SJCRH30 (cell line): ENCODE data around the gene RPS15. TPM values are rescaled to one million over a fixed set of nuclear protein-coding genes. Genes with fewer than 3 reads are reported as not detected.

ENCODE experiments used
- DNase-seq, 2 experiments: peaks; one replicate each; pipeline ENCODE4 v3.0.0-alpha.2; 2015 to 2020
- H3K27ac ChIP-seq: fragments of 250-450 bp; sonication (Bioruptor Pico); 2 replicates; pipeline ENCODE4 v1.5.1; 2020; ENCODE audit warnings: mild to moderate bottlenecking, moderate library complexity
- H3K27me3 ChIP-seq: fragments of 250-450 bp; sonication (Bioruptor Pico); 2 replicates; pipeline ENCODE4 v1.5.1; 2020; ENCODE audit warnings: mild to moderate bottlenecking, moderate library complexity
- H3K36me3 ChIP-seq: fragments of 250-450 bp; sonication (Bioruptor Pico); 2 replicates; pipeline ENCODE4 v1.5.1; 2020; ENCODE audit warnings: mild to moderate bottlenecking, moderate library complexity
- H3K4me1 ChIP-seq: fragments of 250-450 bp; sonication (Bioruptor Pico); 2 replicates; pipeline ENCODE4 v1.5.1; 2020; ENCODE audit warnings: mild to moderate bottlenecking, moderate library complexity
- H3K4me3 ChIP-seq: fragments of 250-450 bp; sonication (Bioruptor Pico); 2 replicates; pipeline ENCODE4 v1.5.1; 2020; ENCODE audit warnings: mild to moderate bottlenecking, moderate library complexity
- H3K9me3 ChIP-seq: fragments of 250-450 bp; sonication (Bioruptor Pico); replicated peaks from 2 replicates; pipeline ENCODE4 v1.5.1; 2020; ENCODE audit warnings: mild to moderate bottlenecking, moderate library complexity
- total RNA-seq: library from RNA; depleted of rRNA; stranded (reverse); fragments of >200 nt; shearing (Covaris generic); gene quantifications from 2 replicates; pipeline ENCODE4 v1.2.3, GENCODE V29; 2014

RPS15 gene
- total RNA-seq, 1 experiment from 2014 or later = 1,359 TPM

- Histone ChIP-seq H3K36me3 (peaks cover 4% of the 10 kb centered on the region; the same call in 1 of the 2 replicates), H3K4me1 (no peaks in the 10 kb centered on the region), H3K9me3 (no peaks in the 10 kb centered on the region), H3K27ac (peak within 1 kb of the TSS; percentile 41; the same call in 1 of the 2 replicates), H3K27me3 (no peaks in the 10 kb centered on the region), H3K4me3 (peak within 1 kb of the TSS; percentile 73)
- DNase-seq = peak; percentile 94 to 95
Measured at GRCh38 chr19:1478934-1479707, 40.9 kb downstream of the RPS15 start, which contains the start of gene C19orf25. Gene C19orf25, minus strand, starts transcription at chr19:1479215. Its CDS starts 312 bp downstream, at chr19:1478903.

- Histone ChIP-seq H3K4me3 (no peak overlapping the region), H3K4me1 (no peaks in the 10 kb centered on the region), H3K9me3 (no peaks in the 10 kb centered on the region), H3K36me3 (peaks cover 4% of the 10 kb centered on the region; the same call in 1 of the 2 replicates), H3K27me3 (no peaks in the 10 kb centered on the region), H3K27ac (no peak overlapping the region)
- DNase-seq = no peak
Measured at GRCh38 chr19:1481224-1481892, 43.2 kb downstream of the RPS15 start.

GRCh38 chr19:1481893-1482360, 43.7 kb downstream of the RPS15 start:
- no peak for DNase-seq
- no peak overlapping the region for H3K4me3 ChIP-seq
- H3K4me1 ChIP-seq = no peaks in the 10 kb centered on the region

GRCh38 chr19:1482361-1483130, 44.4 kb downstream of the RPS15 start:
- Histone ChIP-seq H3K36me3 (peaks cover 1% of the 10 kb centered on the region; the same call in 1 of the 2 replicates), H3K4me3 (no peak overlapping the region), H3K27me3 (no peaks in the 10 kb centered on the region), H3K4me1 (no peaks in the 10 kb centered on the region), H3K27ac (no peak overlapping the region), H3K9me3 (no peaks in the 10 kb centered on the region)
- DNase-seq = no peak

More at GRCh38 chr19:1481893-1482360, 43.7 kb downstream of the RPS15 start:
- Histone ChIP-seq H3K27me3 (no peaks in the 10 kb centered on the region), H3K27ac (no peak overlapping the region), H3K36me3 (peaks cover 4% of the 10 kb centered on the region; the same call in 1 of the 2 replicates), H3K9me3 (no peaks in the 10 kb centered on the region)

GRCh38 chr19:1483131-1483978, 45.2 kb downstream of the RPS15 start:
- no peak for DNase-seq
- no peaks in the 10 kb centered on the region for H3K36me3 ChIP-seq

GRCh38 chr19:1483979-1484428, 45.8 kb downstream of the RPS15 start:
- H3K4me1 ChIP-seq = no peaks in the 10 kb centered on the region
- no peak for DNase-seq
- H3K4me3 ChIP-seq = no peak overlapping the region
- H3K27ac ChIP-seq = no peak overlapping the region
- no peaks in the 10 kb centered on the region for H3K36me3 ChIP-seq
- no peaks in the 10 kb centered on the region for H3K9me3 ChIP-seq
- no peaks in the 10 kb centered on the region for H3K27me3 ChIP-seq

More at GRCh38 chr19:1483131-1483978, 45.2 kb downstream of the RPS15 start:
- Histone ChIP-seq H3K9me3 (no peaks in the 10 kb centered on the region), H3K27ac (no peak overlapping the region), H3K4me3 (no peak overlapping the region), H3K4me1 (no peaks in the 10 kb centered on the region), H3K27me3 (no peaks in the 10 kb centered on the region)

GRCh38 chr19:1486720-1487575, 48.8 kb downstream of the RPS15 start:
- no peak for DNase-seq
- Histone ChIP-seq H3K36me3 (no peaks in the 10 kb centered on the region), H3K9me3 (no peaks in the 10 kb centered on the region), H3K4me1 (peaks cover 6% of the 10 kb centered on the region), H3K27ac (no peak overlapping the region), H3K4me3 (no peak overlapping the region), H3K27me3 (no peaks in the 10 kb centered on the region)

- Histone ChIP-seq H3K9me3 (no peaks in the 10 kb centered on the region), H3K27me3 (no peaks in the 10 kb centered on the region), H3K4me1 (peaks cover 6% of the 10 kb centered on the region), H3K4me3 (no peak overlapping the region), H3K36me3 (no peaks in the 10 kb centered on the region), H3K27ac (no peak overlapping the region)
- DNase-seq = no peak
Measured at GRCh38 chr19:1487576-1488281, 49.5 kb downstream of the RPS15 start.

GRCh38 chr19:1488282-1488601, 50.0 kb downstream of the RPS15 start:
- H3K4me3 ChIP-seq = no peak overlapping the region
- H3K4me1 ChIP-seq = peaks cover 6% of the 10 kb centered on the region
- no peaks in the 10 kb centered on the region for H3K36me3 ChIP-seq
- no peaks in the 10 kb centered on the region for H3K9me3 ChIP-seq
- DNase-seq = no peak
- no peaks in the 10 kb centered on the region for H3K27me3 ChIP-seq
- no peak overlapping the region for H3K27ac ChIP-seq

GRCh38 chr19:1489463-1490310, 51.5 kb downstream of the RPS15 start:
- Histone ChIP-seq H3K9me3 (no peaks in the 10 kb centered on the region), H3K36me3 (no peaks in the 10 kb centered on the region), H3K4me3 (peak overlapping the region; percentile 60), H3K4me1 (peaks cover 6% of the 10 kb centered on the region), H3K27ac (peak overlapping the region; percentile 17; the same call in 1 of the 2 replicates), H3K27me3 (no peaks in the 10 kb centered on the region; the same call in 1 of the 2 replicates)
- DNase-seq = peak; percentile 32 to 50
